Stimulated activated CD4-positive, alpha-beta T cell treated with anti-CD3 and anti-CD28 coated beads, Interleukin-2, amount 100 ng/mL, for 4 hours (primary cell): ENCODE data around the gene MTUS2.
"Not testable (repeated sequence)": the region's sequence is repeated elsewhere in the genome, so short reads cannot be mapped to it uniquely, and the experiment has no call there.

ENCODE experiments used
- DNase-seq: peaks from one replicate; pipeline ENCODE4 v3.0.0-alpha.2; 2020; ENCODE audit warnings: low read depth

Gene MTUS2

DNA sequence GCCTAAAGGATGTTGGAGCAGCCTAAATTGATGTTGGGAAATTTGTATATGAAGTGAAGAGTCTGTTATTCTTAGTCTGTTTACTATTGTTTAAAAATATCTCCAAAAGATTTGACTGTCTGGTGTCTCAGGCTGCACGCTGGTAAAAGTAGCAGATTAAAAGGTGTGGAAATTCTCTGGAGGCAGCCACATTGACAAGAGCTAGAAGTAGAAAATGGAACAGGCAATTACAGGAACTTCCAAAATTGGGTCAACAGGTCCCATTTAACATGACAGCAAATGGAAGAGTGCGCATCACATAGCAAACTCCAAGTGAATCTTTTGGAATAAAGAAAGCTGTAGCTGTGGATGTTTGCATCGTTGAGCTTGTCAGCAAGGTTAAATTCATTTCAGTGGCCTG is 138.3 kb downstream of the MTUS2 start:
- no peak for DNase-seq

DNA sequence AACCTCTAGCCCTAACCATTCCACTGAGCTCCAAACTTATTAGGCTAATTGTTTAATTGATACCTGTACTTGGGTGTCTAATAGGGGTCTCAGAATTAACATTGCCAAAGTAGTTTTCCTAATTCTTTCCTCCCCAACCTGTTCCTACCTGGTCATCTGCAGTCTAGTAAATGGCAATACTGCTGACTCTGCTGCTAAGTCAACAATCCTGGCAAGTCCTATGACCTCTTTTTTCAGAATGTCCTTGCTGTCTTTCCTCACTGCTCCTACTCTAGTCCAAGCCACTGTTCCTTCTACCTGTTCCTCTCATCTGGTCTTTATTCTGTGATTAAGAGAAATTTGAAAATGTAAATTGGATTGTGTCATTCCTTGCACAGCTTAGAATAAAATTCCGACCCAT is 143.9 kb downstream of the MTUS2 start:
- no peak for DNase-seq

DNA sequence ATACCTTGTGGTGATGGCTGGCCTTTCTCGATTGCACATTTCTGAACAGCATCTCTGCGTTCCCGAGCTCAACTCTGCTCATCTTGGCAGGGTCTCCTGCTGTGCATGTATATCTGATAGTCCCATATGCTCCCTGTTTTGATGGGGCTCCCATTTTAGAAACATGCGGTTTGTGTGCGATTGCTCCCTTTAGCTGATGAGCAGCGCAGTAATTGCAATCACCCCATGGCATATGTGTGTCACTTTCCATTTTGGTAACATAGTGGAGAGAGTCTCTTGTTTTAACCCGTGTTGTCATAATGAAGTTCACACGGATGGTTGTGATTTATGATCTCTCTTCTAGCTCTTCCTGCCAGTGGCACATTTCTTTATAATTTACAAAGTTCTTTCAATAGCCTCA is 144.7 kb downstream of the MTUS2 start:
- DNase-seq = no peak

DNA sequence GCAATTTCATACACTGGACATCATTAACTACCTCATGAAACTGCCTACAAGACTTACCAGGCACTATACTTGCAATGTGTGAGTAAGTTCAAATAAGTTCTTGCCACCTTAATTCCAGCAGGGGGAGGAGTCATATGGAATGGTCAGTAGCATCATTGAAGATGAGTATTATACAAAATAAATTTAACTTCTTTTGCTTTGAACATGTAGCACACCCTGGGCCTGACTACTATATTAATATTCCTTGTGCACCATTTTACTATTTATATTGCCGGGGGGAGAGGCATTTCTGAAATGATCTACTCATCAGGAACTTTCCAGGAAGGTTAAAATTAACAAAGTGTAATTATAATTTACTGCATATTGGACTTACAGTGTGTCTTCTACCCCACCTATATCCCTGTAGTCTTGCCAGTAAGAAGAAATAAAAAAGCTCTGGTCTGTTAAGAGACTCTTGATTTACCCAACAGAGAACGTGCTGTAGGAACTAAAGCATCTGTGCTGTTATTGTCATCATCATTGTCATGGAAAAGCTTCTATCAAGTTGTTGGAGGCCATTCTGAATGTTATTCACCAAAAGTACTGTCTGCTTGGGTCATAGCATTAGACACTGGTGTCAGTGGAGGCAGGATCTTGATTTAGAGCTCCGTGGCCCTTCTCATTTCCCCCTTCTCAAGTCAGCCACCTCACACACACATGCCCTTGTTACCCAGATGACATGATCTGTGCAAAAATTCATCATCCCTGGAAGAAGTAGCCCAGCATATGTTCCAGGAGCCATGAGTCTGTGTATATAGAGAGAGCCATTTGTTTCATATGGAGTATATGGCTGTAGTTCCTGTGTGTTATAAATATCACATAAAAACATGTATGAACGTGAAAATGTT is 147.1 kb downstream of the MTUS2 start:
- no peak for DNase-seq

DNA sequence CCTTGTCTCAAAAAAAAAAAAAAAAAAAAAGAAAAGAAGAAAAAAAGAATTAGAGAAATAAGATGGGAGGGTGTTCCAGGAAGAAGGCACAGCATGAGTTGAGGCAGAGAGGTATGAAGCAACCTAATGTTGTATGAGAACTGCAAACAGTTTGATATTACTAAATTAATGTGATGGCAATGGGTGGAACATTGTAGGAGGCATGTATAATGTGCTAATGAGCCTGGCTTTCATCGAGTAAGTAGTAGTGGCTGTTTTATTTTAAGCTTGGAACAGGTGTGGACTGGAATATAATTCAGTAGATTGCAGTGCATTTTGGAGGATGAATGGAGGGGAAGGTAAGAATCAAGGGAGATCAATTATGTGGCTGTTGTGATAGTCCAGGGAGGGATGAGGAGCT is 156.1 kb downstream of the MTUS2 start:
- DNase-seq = no peak

DNA sequence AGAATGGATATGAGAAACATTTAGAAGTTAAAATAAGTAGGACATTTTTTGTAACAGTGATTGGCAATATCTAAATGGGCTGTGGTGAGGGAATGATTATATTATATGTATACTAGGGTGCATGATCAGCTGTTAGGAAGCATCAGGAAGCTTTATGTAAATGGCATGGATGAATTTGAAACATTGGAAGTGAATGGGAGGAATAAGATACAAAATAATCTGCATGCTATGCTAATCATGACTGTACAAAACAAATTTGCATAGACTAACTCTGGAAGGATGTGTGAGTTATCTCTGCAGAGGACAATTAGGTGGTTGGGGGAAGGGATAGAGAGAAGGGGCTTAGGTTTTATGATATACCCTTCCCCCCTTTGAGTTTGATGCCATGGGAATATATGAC is 156.5 kb downstream of the MTUS2 start:
- DNase-seq = no peak

DNA sequence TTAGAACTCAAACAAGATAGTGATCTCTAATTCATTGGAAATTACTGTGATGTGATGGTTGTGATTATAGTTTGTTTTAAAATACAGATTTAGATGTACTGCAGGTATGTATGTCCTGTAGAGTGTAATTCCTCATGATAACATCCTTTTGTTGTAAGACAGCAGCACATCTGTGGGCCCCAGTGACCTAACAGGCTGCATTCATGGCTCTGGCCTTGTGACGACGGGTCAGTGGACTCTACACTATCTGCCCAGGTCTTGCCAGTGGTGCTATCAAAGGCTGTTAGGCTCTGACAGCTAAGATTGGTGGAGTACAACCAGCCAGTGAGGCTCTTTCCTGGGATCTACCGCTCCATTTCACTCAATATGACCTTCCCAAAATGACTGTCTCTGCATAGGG is 158.4 kb downstream of the MTUS2 start:
- DNase-seq = no peak

DNA sequence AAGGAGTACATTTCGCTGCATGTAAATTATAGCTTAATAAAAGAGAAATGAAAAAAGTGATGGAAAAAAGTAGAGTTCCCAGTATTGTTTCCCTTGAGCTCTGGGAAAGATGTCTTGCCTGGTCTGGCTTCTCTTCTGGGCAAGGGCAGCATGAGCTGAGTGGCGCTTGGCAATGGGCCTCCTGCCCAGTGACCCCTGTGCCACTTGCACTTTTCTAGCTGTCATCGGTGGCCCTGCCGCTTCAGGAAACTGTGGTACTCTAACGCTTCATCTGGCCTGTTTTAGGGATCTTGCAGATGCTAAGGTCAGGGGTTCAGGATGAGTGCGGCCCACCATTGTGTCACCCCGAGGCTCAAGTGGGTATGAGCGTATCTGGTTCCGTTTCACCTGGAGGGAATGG is 161.4 kb downstream of the MTUS2 start:
- no peak for DNase-seq

DNA sequence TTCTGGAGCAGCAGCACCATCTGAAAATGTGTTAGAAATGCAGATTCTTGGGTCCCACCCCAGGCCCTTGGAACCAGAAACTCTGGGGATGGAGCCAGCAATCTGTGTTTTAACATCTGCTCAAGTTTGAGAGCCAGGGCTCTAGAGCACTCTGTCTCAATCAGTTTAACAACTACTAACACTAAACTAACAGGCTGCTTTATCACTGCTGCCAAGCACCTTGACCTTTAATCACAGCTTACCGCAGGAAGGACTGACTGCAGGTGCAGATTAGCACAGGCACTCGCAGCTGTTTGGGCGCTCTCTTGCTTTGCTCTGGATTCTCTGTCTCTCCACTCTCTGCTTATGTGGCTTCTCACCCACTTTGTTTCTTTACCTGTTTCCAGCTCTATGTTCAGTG is 163.5 kb downstream of the MTUS2 start:
- DNase-seq = no peak

DNA sequence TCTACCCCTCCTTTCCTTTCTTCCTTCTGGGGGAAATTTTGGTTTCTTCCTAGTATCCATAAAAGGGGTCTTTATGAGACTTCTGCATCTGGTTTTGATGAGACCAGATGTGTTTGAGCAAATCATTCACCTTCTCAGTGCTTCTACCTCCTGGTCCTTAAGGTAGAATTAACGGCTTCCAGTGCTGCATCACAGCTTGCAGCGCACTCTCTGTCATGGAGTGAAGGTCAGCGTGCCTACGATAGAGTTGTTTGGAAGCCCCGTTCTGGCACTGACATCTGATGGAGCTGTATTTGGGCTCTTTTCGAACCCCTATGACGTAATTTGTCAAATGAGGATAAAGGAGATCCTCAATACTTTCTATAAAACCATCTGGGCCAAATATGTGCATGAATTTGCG is 164.2 kb downstream of the MTUS2 start:
- no peak for DNase-seq

DNA sequence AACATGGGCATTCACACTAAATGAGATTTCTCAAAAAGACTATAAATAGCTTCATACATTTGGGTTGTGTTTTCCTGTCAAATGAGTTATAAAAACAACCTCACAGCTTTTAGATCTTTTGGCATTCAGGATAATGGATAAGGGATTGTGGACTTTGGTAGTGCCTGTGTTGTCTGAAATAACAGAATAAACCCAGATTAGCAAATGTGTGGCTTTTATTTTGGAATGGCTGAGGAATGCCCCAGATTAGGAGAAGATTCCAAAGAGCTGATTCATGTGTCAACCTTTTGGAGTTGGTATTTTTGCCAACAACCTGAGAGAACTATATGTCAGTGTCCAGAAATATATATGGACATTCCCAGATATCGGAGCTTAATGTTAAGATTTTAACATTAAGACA is 164.7 kb downstream of the MTUS2 start:
- no peak for DNase-seq

DNA sequence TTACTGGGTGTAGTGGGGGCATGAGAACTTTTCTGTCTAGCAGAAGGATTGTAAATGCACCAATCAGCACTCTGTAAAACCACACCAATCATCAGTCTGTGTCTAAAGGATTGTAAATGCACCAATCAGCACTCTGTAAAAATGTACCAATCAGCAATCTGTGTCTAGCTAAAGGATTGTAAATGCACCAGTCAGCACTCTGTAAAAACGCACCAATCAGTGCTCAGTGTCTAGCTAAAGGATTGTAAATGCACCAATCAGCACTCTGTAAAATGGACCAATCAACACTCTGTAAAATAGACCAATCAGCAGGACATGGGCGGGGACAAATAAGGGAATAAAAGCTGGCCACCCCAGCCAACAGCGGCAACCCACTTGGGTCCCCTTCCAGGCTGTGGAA is 170.2 kb downstream of the MTUS2 start:
- DNase-seq = not testable (repeated sequence)

DNA sequence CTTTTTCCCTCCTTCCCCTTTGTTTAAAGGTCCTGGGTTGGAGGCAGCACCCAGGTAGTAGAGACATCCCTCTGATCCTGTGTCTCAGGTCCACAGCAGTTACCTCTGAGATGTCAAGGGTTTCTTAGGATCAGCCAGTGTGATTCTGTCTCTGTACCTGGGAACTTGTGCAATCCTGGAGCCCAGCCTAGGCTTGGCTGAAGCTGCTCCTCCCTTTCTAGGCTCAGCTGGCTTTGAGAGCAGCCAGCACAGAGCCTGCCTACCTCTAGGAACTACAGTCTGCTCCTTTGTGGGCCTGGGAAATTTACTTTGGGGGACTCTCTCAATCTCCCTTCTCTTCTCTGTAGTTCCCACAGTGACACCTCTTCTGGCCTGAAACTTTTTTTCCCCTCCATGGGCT is 171.6 kb downstream of the MTUS2 start:
- no peak for DNase-seq

DNA sequence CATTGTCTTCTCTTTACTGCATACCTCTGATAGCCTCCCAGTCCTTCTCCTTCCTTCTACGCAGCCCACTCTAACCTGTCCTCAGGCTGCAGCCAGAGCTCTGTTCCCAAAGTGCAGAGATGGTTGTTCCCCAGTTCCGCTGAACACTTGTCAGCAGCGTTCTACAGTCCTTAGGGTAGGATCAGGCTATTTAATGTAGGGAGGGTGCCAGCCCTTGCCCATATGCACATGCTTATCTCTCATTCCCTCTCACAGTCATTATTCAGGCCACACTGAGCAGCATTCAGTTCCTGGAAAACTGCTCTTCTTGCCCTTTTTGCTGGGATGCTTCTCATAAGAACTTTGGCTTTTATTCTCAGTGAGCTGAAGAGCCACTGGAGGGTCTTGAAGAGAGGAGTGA is 180.7 kb downstream of the MTUS2 start:
- DNase-seq = no peak

DNA sequence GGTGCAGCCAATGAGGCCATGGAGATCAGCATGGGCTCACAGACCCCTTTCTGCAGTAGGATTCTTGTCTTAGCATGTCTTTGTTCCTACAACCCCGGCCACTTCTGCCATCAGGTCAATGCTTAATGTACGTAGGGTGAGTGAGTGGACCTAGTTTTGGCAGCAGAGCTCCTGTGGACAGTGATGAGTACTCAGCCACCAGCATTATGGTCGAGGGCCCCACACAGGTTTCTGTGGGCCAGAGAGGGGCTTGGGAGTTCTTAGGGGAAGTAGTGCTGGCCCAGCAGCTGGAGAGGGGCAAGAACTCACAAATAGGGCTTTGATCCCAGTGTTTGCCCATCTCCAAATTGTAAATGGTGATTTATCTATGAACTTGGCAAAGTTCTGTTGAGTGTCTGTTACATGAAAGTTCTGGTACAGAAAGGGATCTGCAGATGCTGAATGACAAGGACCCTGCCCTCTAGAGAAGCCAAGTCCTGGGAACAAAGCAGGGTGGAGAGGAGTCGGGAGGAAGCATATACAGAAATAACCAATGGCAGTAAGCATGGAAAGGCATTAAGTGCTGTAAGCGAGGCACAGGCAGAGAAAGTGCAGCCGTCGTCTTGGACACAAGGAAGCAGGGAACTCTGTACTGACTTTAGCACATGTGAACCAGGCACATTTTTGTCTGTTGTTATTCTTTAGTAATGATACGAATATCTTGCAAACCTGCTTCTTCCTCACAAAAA is 185.1 kb downstream of the MTUS2 start:
- DNase-seq = no peak

DNA sequence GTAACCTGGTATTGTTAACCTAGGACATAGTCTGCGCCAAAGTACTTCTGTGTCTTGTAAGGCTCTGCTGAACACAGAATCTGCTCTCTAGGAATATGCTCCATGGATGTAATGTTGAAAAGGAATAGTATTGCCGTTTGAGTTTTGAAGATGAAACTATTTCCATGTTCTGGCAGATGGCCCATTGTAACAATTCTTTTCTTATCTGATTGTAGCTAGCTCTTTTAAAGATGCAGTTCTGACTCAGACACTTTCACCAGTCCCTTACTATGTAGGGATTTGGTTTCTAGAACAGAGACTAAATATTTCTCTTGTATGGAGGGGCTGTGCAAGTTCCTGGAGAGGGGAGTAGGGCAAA is 185.6 kb downstream of the MTUS2 start:
- no peak for DNase-seq

DNA sequence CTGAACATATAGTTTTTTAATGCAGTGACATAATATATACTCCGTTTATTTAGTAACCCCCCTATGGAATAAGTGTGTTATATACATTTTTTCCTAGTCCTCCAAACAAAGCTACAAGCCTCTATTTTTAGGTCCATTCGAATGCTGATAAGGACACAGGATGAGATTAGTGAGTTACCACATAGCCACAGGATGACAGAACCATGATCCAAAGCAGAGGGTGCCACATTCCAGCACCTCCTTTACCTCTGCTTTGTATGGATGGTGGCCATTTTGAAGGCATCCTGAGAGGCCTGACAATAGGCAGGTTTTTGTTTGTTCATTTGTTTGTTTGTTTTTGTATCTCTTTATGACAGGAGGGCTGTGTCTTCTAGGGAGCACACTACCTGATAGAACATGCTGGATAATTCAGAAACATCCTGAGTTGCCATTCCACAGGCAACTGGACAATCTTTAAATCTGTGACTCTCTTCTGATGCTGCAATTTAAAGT is 186.3 kb downstream of the MTUS2 start:
- DNase-seq = no peak

DNA sequence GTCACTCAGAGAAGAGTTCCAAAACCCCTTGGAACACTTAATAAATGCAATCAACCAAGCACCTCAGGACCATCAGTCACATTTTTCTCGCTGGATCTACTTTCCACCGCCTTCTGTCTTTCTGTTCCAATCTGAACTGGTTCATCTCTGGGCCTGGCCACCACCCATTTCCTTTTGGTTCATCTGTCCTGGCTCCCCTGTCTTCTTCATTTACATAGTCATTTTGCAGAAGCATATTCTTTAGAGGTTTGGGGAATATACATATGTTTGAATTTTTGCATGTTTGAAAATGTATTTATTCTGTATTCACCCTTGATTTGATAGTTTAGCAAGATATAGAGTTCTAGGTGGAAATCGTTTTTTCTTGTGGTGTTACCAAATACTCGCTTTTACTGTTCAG is 188.2 kb downstream of the MTUS2 start:
- no peak for DNase-seq

DNA sequence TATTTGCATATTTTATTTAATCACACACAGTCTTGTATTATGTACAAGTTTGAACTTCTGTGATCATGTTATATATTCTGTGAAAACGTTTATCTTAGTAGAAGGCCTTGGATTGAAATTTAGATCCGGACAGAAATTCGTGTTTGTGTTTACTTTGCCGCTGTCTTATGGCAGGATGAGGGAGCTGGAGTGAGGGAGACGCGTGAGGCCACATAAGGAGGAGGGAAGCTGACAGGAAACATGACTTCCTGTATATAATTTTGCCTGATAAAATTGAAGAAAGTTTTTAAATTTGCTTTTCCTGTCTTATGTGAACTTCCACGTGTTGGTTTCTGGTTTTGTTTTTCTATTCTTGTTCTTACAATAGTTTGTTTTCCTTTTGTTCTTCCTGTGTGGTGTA is 200.2 kb downstream of the MTUS2 start:
- no peak for DNase-seq

DNA sequence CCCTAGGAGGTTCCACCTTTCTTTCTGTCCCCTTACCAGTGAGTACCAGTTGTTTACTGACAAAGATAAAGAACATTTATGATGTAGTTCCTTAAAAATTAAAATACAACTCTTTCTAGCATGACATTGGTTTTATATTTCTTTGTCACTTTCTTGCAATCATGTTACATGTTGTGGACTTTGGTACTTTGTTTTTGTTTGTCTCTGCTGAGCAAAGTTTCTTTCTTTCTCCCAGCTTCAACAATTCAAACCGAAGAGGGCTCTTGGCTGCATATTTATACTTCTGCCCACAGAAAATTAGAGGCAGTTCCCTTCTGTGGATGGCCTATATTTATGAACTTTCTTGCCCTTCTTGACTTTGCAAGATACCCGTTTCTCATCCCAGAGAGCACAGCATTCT is 201.2 kb downstream of the MTUS2 start:
- DNase-seq = no peak

DNA sequence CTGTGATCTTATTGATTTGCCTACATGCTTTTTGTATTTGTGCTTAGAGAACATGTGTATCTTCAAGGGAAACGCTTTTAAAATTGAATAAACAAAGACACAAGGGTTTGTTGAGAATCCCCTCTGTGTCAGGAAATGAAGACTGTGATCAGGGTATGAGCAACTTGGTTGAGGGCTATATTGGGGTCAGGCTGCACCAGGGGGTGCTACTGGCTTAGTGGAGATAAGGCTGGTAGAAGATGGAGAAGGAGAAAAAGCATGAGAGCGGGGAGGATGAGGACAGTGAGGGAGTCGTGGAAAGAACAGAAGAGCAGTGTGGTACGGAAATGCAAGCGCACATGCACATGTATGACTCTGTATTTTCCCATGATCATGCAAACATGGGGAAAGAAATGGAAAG is 201.6 kb downstream of the MTUS2 start:
- no peak for DNase-seq

DNA sequence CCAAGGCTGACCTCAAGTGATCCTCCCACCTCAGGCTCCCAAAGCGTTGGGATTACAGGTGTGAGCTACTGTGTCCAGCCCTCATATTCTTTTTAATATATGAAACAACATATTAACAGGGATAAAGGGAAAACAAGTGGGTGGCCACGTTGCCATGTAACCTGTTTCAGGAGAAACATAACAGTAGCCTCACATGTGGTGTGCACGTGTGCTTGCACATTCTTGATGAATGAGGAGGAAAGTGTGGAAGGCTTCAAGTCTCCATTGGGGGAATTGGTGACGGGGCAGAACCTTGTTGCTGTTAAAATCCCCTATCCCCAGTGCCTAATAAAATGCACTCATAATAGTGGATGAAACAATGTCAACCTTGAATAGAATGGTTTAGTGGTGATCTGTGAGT is 202.3 kb downstream of the MTUS2 start:
- DNase-seq = no peak

DNA sequence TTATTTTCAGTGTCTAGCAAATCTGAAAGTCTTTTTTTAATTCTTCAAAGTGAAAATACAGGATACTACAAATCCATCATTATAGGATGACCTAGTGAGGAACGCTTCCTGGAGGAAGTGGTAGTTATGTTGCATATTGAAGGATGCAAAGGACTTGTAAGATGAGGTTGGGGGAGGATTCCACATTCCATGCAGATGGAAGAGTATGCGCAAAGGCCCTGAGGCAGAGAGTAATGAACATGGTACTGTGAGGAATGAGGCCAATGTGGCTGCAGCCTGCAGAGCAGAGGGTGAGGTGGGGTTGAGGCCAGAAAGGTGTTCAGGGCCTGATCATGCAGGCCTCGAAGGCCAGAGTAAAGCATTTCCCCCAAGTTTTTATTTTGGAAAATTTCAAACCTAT is 202.8 kb downstream of the MTUS2 start:
- DNase-seq = no peak

DNA sequence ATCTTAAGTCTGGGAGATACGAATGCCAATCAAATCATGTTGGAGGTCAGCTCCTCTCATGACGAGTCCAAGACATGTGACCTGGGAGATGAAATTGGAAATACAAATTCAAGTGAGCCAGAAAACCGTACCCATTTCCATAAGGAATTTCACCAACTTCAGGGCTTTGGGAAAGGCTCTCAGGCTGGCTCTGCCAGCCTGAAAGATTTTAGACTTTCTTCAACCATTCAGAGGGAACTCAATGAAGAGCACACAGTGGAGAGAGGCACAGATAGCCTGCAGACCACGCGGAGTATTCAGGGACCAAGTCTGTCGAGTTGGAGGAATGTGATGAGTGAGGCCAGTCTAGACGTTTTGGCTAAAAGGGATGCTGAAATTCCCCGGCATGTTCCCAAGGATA is 204.6 kb downstream of the MTUS2 start:
- DNase-seq = no peak
